Head of caudate nucleus (tissue), 42 donors: ENCODE data around the gene PSMD6.

Experiments used
- DNase-seq, 42 donors: peaks; one replicate each; pipeline versions ENCODE4 v3.0.0 to v3.0.0-alpha.2; 2020 to 2021; ENCODE audit warnings: mixed read lengths in 7 of 42
- intact Hi-C: fragments of 100-400 bp; cut with DNase I; formaldehyde crosslinking; loops from one replicate; pipeline ENCODE4 v1.15.0; 2022

PSMD6 gene

GRCh38 chr3:64019879-64020278 is 3.4 kb downstream of the PSMD6 start:
- intact Hi-C loops: no loop called here

GRCh38 chr3:64019271-64019670 is 4.0 kb downstream of the PSMD6 start:
- intact Hi-C loops: no loop called here
- DNase-seq: no peak

More at GRCh38 chr3:64019879-64020278, 3.4 kb downstream of the PSMD6 start:
- DNase-seq: no peak

GRCh38 chr3:64016941-64017620 is 6.2 kb downstream of the PSMD6 start:
- intact Hi-C loops: no loop called here
- DNase-seq: no peak

- intact Hi-C loops: no loop called here
- peak in 1 of 42 donors; percentile 49 for DNase-seq
Measured at GRCh38 chr3:64011685-64012084, 11.6 kb downstream of the PSMD6 start.

- intact Hi-C loops: no loop called here
- DNase-seq: no peak
Measured at GRCh38 chr3:64010199-64010598, 13.1 kb downstream of the PSMD6 start.

- intact Hi-C loops: no loop called here
- no peak for DNase-seq
Measured at GRCh38 chr3:64009528-64009927, 13.8 kb downstream of the PSMD6 start.

GRCh38 chr3:64008487-64009351 is 14.6 kb downstream of the PSMD6 start:
- no peak for DNase-seq
- intact Hi-C loops: no loop called here

- intact Hi-C loops: no loop called here
- DNase-seq: no peak
Measured at GRCh38 chr3:64008017-64008416, 15.3 kb downstream of the PSMD6 start.

- DNase-seq: no peak
- intact Hi-C loops: no loop called here
Measured at GRCh38 chr3:64003589-64003988, 19.7 kb downstream of the PSMD6 start.

GRCh38 chr3:64002233-64002632 is 21.1 kb downstream of the PSMD6 start:
- no peak for DNase-seq
- intact Hi-C loops: no loop called here

GRCh38 chr3:64000453-64001055 is 22.7 kb downstream of the PSMD6 start:
- intact Hi-C loops: no loop called here
- DNase-seq: no peak

GRCh38 chr3:63998852-63999754 is 24.2 kb downstream of the PSMD6 start:
- DNase-seq: no peak
- intact Hi-C loops: loop anchor here (10.0 kb wide), 1 partner anchor 84 kb away; the partner anchor contains the start of gene SCAANT1

- intact Hi-C loops: loop anchor here (10.0 kb wide), 1 partner anchor 80 kb away; the partner anchor contains the start of gene SCAANT1
- DNase-seq: peak in 38 of 42 donors; percentile 25 to 85 (median 60)
Measured at GRCh38 chr3:63995086-63995485, 28.2 kb downstream of the PSMD6 start.

GRCh38 chr3:63993653-63994079 is 29.6 kb downstream of the PSMD6 start:
- DNase-seq: peak; percentile 47 to 89 (median 74)
- intact Hi-C loops: loop anchor here (10.0 kb wide), 1 partner anchor 79 kb away; the partner anchor contains the start of gene SCAANT1

- intact Hi-C loops: loop anchor here (10.0 kb wide), 1 partner anchor 78 kb away; the partner anchor contains the start of gene SCAANT1
Measured at GRCh38 chr3:63992516-63993209, 30.6 kb downstream of the PSMD6 start.

GRCh38 chr3:63991666-63992065 is 31.6 kb downstream of the PSMD6 start:
- intact Hi-C loops: loop anchor here (10.0 kb wide), 1 partner anchor 77 kb away; the partner anchor contains the start of gene SCAANT1

More at GRCh38 chr3:63992516-63993209, 30.6 kb downstream of the PSMD6 start:
- DNase-seq: no peak

GRCh38 chr3:63990733-63991132 is 32.6 kb downstream of the PSMD6 start:
- peak in 1 of 42 donors; percentile 43 for DNase-seq
- intact Hi-C loops: loop anchor here (10.0 kb wide), 1 partner anchor 76 kb away; the partner anchor contains the start of gene SCAANT1

More at GRCh38 chr3:63991666-63992065, 31.6 kb downstream of the PSMD6 start:
- DNase-seq: no peak

- no peak for DNase-seq
- intact Hi-C loops: loop anchor here (10.0 kb wide), 1 partner anchor 75 kb away; the partner anchor contains the start of gene SCAANT1
Measured at GRCh38 chr3:63990204-63990603, 33.1 kb downstream of the PSMD6 start.
